Activated naive CD4-positive, alpha-beta T cell treated with anti-CD3 and anti-CD28 coated beads, Interleukin-2, amount 50 U/mL, for 24 hours (primary cell): Measurements from ENCODE around the gene PLCH2.
A peak's percentile ranks its signal among the peaks of the same experiment; 100 is the strongest.

Experiments used
- H3K27ac Mint-ChIP-seq: one replicate; pipeline ENCODE4 v1.8.0; 2021; ENCODE audit warnings: mild to moderate bottlenecking, mixed read lengths
- H3K27me3 Mint-ChIP-seq: one replicate; pipeline ENCODE4 v1.8.0; 2021; ENCODE audit warnings: mixed read lengths
- H3K36me3 Mint-ChIP-seq: one replicate; pipeline ENCODE4 v1.8.0; 2021; ENCODE audit warnings: mixed read lengths
- H3K4me1 Mint-ChIP-seq: one replicate; pipeline ENCODE4 v1.8.0; 2021; ENCODE audit warnings: mixed read lengths
- H3K4me3 Mint-ChIP-seq: one replicate; pipeline ENCODE4 v1.8.0; 2021; ENCODE audit warnings: mild to moderate bottlenecking, mixed read lengths
- H3K9me3 Mint-ChIP-seq: one replicate; pipeline ENCODE4 v1.8.0; 2021; ENCODE audit warnings: mixed read lengths

PLCH2 gene

DNA sequence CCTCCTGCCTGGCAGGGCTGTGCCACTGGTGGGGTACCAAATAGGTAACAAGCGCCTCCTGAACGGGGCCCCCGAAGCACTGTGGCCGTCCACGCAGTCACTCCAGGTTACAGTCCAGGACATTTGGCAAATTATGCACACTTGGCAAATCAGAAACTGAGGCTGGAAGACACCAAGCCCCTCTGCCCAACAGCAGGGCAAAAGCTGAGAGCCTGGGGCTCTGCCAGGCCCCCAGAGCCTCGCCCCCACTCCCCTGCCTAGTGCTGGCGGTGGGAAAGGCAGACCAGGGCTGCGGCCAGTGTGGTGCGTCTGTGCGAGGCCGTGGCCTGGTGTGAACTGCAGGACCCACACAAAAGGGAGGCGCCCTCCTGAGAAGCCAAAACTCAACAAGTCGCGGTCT, 40.9 kb downstream of the PLCH2 start:
- Mint-ChIP-seq H3K4me3 (no peak overlapping the region), H3K36me3 (peaks cover 1% of the 10 kb centered on the region), H3K4me1 (no peaks in the 10 kb centered on the region), H3K27me3 (no peaks in the 10 kb centered on the region), H3K9me3 (no peaks in the 10 kb centered on the region), H3K27ac (no peak overlapping the region)

DNA sequence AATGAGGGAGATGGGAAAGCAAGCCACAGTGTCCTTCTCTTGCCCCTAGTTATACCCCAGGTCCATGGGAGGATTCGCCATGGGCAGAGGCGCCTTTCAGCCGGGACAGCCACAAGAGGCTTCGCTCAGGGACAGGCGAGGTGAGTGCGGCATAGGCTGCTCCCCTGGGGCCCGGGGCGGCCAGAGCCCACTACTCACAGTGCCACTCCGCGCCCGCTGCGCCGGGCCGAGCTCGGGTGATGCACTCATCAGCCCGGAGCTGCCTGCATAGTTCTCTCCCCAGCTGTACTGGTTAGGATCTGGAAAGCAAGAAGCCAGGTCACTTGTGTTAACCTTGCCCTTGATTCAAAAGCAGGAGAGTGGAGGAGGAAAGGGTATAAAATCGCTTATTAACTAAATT, 41.9 kb downstream of the PLCH2 start:
- Mint-ChIP-seq H3K27ac (no peak overlapping the region), H3K27me3 (no peaks in the 10 kb centered on the region), H3K4me1 (peaks cover 7% of the 10 kb centered on the region), H3K4me3 (no peak overlapping the region), H3K36me3 (peaks cover 1% of the 10 kb centered on the region), H3K9me3 (no peaks in the 10 kb centered on the region)

DNA sequence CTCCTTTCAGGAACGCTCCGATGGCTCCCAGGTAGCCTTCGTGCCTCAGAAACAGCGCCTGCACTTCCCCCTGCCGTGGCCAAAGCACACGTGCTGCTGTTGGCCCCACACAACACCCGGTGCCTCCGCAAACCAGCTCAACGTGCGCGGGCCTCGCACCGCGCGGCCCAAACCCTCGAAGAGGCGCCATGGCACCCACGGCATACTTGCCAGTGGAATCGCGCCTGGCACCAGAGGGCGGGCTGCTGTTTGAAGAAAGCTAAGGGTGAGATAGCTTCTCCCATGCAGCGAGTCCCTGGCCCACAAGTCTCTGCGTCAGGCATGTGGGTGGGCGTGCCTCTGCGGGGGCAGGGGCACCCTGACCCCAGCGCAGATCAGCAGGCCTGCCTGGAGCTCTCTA, 42.4 kb downstream of the PLCH2 start:
- H3K4me3 Mint-ChIP-seq, result no peak overlapping the region
- H3K9me3 Mint-ChIP-seq, result no peaks in the 10 kb centered on the region
- peaks cover 1% of the 10 kb centered on the region for H3K36me3 Mint-ChIP-seq
- H3K27me3 Mint-ChIP-seq, result no peaks in the 10 kb centered on the region
- H3K27ac Mint-ChIP-seq, result no peak overlapping the region
- peaks cover 13% of the 10 kb centered on the region for H3K4me1 Mint-ChIP-seq

DNA sequence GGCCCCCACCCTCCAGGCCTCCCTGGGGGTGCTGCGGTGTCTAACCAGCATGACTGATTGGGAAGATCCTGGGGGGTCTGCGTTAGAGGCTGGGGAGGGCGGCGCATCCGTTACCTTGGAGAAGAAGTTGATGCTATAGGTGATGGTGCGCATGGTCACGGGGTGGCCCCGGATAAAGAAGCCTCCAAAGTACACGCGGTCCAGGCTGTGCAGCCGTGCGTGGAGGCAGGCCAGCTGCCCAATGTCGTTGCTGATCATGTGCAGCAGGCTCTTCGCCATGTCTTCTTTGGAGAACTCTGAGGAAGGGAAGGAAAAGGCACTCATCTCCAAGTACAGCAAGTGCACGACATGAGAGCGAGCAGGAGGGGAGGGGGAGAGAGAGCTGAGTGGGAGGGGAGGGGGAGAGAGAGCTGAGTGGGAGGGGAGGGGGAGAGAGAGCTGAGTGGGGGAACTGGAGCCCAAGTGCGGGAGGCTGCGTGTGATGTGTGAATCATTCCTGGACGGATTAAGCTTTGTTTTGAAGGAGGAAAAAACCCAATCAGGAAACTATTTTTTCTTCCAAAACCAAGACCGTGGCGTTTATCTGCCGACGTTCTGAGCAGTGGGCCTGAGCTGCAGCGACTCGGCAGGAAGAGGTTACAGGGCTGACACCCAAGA, 43.1 kb downstream of the PLCH2 start:
- H3K27me3 Mint-ChIP-seq, result no peaks in the 10 kb centered on the region
- peaks cover 1% of the 10 kb centered on the region for H3K36me3 Mint-ChIP-seq
- peaks cover 19% of the 10 kb centered on the region for H3K4me1 Mint-ChIP-seq
- H3K4me3 Mint-ChIP-seq, result no peak overlapping the region
- H3K27ac Mint-ChIP-seq, result no peak overlapping the region
- no peaks in the 10 kb centered on the region for H3K9me3 Mint-ChIP-seq

- Mint-ChIP-seq H3K36me3 (peaks cover 1% of the 10 kb centered on the region), H3K27me3 (no peaks in the 10 kb centered on the region), H3K9me3 (no peaks in the 10 kb centered on the region), H3K4me1 (peaks cover 25% of the 10 kb centered on the region), H3K4me3 (no peak overlapping the region), H3K27ac (no peak overlapping the region)
These were observed 43.6 kb downstream of the PLCH2 start for GRCh38 chr1:2519729-2520128.

- Mint-ChIP-seq H3K36me3 (peaks cover 1% of the 10 kb centered on the region), H3K4me3 (no peak overlapping the region), H3K27ac (no peak overlapping the region), H3K9me3 (no peaks in the 10 kb centered on the region), H3K27me3 (no peaks in the 10 kb centered on the region), H3K4me1 (peaks cover 30% of the 10 kb centered on the region)
These were observed 44.1 kb downstream of the PLCH2 start for GRCh38 chr1:2520206-2520605.

- Mint-ChIP-seq H3K27ac (no peak overlapping the region), H3K9me3 (no peaks in the 10 kb centered on the region), H3K4me3 (no peak overlapping the region), H3K36me3 (peaks cover 1% of the 10 kb centered on the region), H3K27me3 (no peaks in the 10 kb centered on the region), H3K4me1 (peaks cover 32% of the 10 kb centered on the region)
These were observed 44.7 kb downstream of the PLCH2 start for GRCh38 chr1:2520806-2521205.

GRCh38 chr1:2522230-2522629, 46.1 kb downstream of the PLCH2 start:
- no peak overlapping the region for H3K4me3 Mint-ChIP-seq
- peaks cover 1% of the 10 kb centered on the region for H3K36me3 Mint-ChIP-seq
- no peaks in the 10 kb centered on the region for H3K9me3 Mint-ChIP-seq
- H3K4me1 Mint-ChIP-seq, result peaks cover 38% of the 10 kb centered on the region
- H3K27me3 Mint-ChIP-seq, result no peaks in the 10 kb centered on the region
- peak overlapping the region; percentile 98 for H3K27ac Mint-ChIP-seq

- no peaks in the 10 kb centered on the region for H3K27me3 Mint-ChIP-seq
- H3K9me3 Mint-ChIP-seq, result no peaks in the 10 kb centered on the region
- H3K36me3 Mint-ChIP-seq, result peaks cover 1% of the 10 kb centered on the region
- H3K4me1 Mint-ChIP-seq, result peaks cover 38% of the 10 kb centered on the region
- H3K27ac Mint-ChIP-seq, result peak overlapping the region; percentile 98
- H3K4me3 Mint-ChIP-seq, result peak overlapping the region; percentile 94
These were observed 47.3 kb downstream of the PLCH2 start for GRCh38 chr1:2523191-2523890.

GRCh38 chr1:2523891-2524609, 48.0 kb downstream of the PLCH2 start:
- Mint-ChIP-seq H3K9me3 (no peaks in the 10 kb centered on the region), H3K27me3 (no peaks in the 10 kb centered on the region), H3K4me1 (peaks cover 44% of the 10 kb centered on the region), H3K27ac (peak overlapping the region; percentile 93), H3K4me3 (peak overlapping the region; percentile 94), H3K36me3 (peaks cover 1% of the 10 kb centered on the region)

DNA sequence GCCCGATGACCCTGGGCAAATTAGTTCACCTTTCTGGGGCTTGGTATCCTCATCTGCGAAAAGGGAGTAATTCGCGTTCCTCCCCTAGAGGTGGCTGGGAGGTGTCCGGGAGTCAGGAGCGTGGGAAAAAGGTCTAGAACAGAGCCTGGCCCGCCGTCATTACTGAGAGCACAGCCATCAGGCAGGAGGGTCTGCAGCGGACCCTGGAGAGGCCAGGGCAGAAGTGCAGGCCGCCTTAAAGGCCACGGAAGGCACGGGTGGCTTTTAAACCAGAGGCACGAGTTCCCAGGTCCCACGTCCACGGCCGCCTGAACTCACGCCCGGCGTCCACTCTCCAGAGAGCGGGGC, 49.5 kb downstream of the PLCH2 start:
- no peaks in the 10 kb centered on the region for H3K9me3 Mint-ChIP-seq
- H3K4me3 Mint-ChIP-seq, result peak overlapping the region; percentile 94
- H3K36me3 Mint-ChIP-seq, result no peaks in the 10 kb centered on the region
- H3K27me3 Mint-ChIP-seq, result no peaks in the 10 kb centered on the region
- peaks cover 44% of the 10 kb centered on the region for H3K4me1 Mint-ChIP-seq
- H3K27ac Mint-ChIP-seq, result peak overlapping the region; percentile 93

GRCh38 chr1:2525920-2526823, 50.1 kb downstream of the PLCH2 start, which contains the start of gene PANK4:
Gene PANK4, minus strand, starts transcription at chr1:2526596. Its CDS starts 9 bp downstream, at chr1:2526587.
- H3K9me3 Mint-ChIP-seq, result no peaks in the 10 kb centered on the region
- H3K36me3 Mint-ChIP-seq, result no peaks in the 10 kb centered on the region
- H3K4me1 Mint-ChIP-seq, result peaks cover 47% of the 10 kb centered on the region
- H3K27me3 Mint-ChIP-seq, result no peaks in the 10 kb centered on the region
- peak within 1 kb of the TSS; percentile 94 for H3K4me3 Mint-ChIP-seq
- peak within 1 kb of the TSS; percentile 97 for H3K27ac Mint-ChIP-seq

GRCh38 chr1:2526824-2527555, 50.9 kb downstream of the PLCH2 start:
- H3K9me3 Mint-ChIP-seq, result no peaks in the 10 kb centered on the region
- peaks cover 47% of the 10 kb centered on the region for H3K4me1 Mint-ChIP-seq
- H3K36me3 Mint-ChIP-seq, result no peaks in the 10 kb centered on the region
- no peaks in the 10 kb centered on the region for H3K27me3 Mint-ChIP-seq
- H3K27ac Mint-ChIP-seq, result no peak overlapping the region
- H3K4me3 Mint-ChIP-seq, result peak overlapping the region; percentile 65

- peaks cover 44% of the 10 kb centered on the region for H3K4me1 Mint-ChIP-seq
- H3K27me3 Mint-ChIP-seq, result no peaks in the 10 kb centered on the region
- no peak overlapping the region for H3K27ac Mint-ChIP-seq
- no peak overlapping the region for H3K4me3 Mint-ChIP-seq
- H3K36me3 Mint-ChIP-seq, result no peaks in the 10 kb centered on the region
- no peaks in the 10 kb centered on the region for H3K9me3 Mint-ChIP-seq
These were observed 51.4 kb downstream of the PLCH2 start for GRCh38 chr1:2527556-2527860.

DNA sequence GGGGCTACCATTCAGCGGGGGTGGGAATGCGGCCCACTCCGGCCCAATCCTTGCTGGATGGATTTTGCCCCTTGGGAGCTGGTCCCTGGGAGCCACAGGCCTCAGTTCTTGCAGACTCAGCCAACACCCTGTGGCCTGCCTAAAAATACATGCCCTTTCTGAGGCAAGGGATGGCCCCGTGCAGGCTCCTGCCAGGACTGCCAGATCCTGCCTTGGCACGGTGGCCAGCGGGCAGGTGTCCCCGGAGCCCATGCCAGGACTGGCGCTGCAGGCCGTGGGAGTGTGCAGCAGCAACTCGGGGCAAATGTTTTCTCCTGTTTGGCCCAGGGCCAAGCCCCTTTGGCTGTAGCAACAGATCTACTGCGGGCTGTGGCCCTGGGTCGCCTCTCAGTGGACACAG, 51.9 kb downstream of the PLCH2 start:
- H3K4me3 Mint-ChIP-seq, result no peak overlapping the region
- peaks cover 39% of the 10 kb centered on the region for H3K4me1 Mint-ChIP-seq
- no peak overlapping the region for H3K27ac Mint-ChIP-seq
- H3K36me3 Mint-ChIP-seq, result no peaks in the 10 kb centered on the region
- H3K9me3 Mint-ChIP-seq, result no peaks in the 10 kb centered on the region
- no peaks in the 10 kb centered on the region for H3K27me3 Mint-ChIP-seq
